K562 (cell line): Measurements from ENCODE around the gene NACAD. TPM values are rescaled to one million over a fixed set of nuclear protein-coding genes. Genes with fewer than 3 reads are reported as not detected.

Experiments used
- ATAC-seq: fragments of 200-7000 bp; cut with Tn5 transposase; 3 replicates; pipeline ENCODE4 v1.9.1; 2020; ENCODE audit warnings: moderate library complexity
- BruUV-seq: library from RNA; stranded (reverse); fragments of 400-500 nt; replicated peaks from 2 replicates; lab custom pipeline; 2021; lab: Mats Ljungman, UMichigan
- CTCF ChIA-PET: fragments of 300-600 bp; formaldehyde crosslinking; extraction: SDS; loops from one replicate; lab custom pipeline; 2021; ENCODE audit warnings: low intra/inter-chr PET ratio; lab: Yijun Ruan, JAX
- POLR2A ChIA-PET: fragments of 300-600, 350-650 bp; sonication (Branson Sonifier 250); formaldehyde crosslinking; extraction: SDS; loops from one replicate; lab custom pipeline; 2021; ENCODE audit warnings: antibody characterized with exemption, inconsistent platforms; lab: Yijun Ruan, JAX
- DNase-seq, 4 experiments: peaks; one replicate each; pipeline versions ENCODE4 v3.0.0 to v3.0.0-alpha.2; 2011 to 2018; ENCODE audit warnings: low spot score in 3 of 4, mixed read lengths in 3 of 4; ENCODE audit errors: extremely low read depth in 1 of 4
- FAIRE-seq: peaks from 2 replicates; lab custom pipeline; 2011; peaks lifted over from hg19 to GRCh38; lab: Jason Lieb, UNC
- H2AFZ ChIP-seq: 2 replicates; pipeline ENCODE4 v1.6.0; 2011; ENCODE audit warnings: low read depth, low read length, control low read depth, inconsistent platforms
- H3K27ac ChIP-seq: fragments of 200-600 bp; 3 replicates; pipeline ENCODE4 v1.8.0; 2011; ENCODE audit warnings: low read depth, mild to moderate bottlenecking, control low read depth, inconsistent platforms, low read length, moderate library complexity, mixed read lengths; ENCODE audit errors: extremely low read depth
- H3K27me3 ChIP-seq, 2 experiments: fragments of 300-600 bp in 1 of 2; 2 replicates in 1 of 2; 3 replicates in 1 of 2; pipeline versions ENCODE4 v1.6.0 to v1.8.0; 2011; ENCODE audit warnings: inconsistent platforms in 2 of 2, low read length in 2 of 2, mild to moderate bottlenecking in 1 of 2, mixed read lengths in 1 of 2, moderate library complexity in 1 of 2; ENCODE audit not compliant: control insufficient read depth in 2 of 2, insufficient read depth in 2 of 2
- H3K36me3 ChIP-seq: fragments of 300-600 bp; 3 replicates; pipeline ENCODE4 v1.8.0; 2011; ENCODE audit warnings: mild to moderate bottlenecking, low read length, inconsistent platforms; ENCODE audit not compliant: control insufficient read depth, insufficient read depth
- H3K4me1 ChIP-seq, 2 experiments: fragments of 200-600 bp in 1 of 2; replicated peaks in 1 of 2; 2 replicates in 1 of 2; 3 replicates in 1 of 2; pipeline versions ENCODE4 v1.5.1 to v1.8.0; 2011; ENCODE audit warnings: inconsistent platforms in 2 of 2, low read length in 2 of 2, mild to moderate bottlenecking in 1 of 2, mixed read lengths in 1 of 2, moderate library complexity in 1 of 2; ENCODE audit not compliant: control insufficient read depth in 2 of 2, insufficient read depth in 2 of 2
- H3K4me2 ChIP-seq: 2 replicates; pipeline ENCODE4 v1.6.1; 2011; ENCODE audit warnings: low read length, control low read depth, inconsistent platforms, mixed read lengths; ENCODE audit not compliant: insufficient read depth
- H3K4me3 ChIP-seq: fragments of 200-600 bp; sonication (generic), shearing (Covaris generic); 2 replicates; pipeline ENCODE4 v1.5.1; 2016; ENCODE audit warnings: control low read depth, inconsistent platforms
- H3K79me2 ChIP-seq: fragments of 200-600 bp; 3 replicates; pipeline ENCODE4 v1.8.0; 2011; ENCODE audit warnings: low read length, inconsistent platforms; ENCODE audit not compliant: control insufficient read depth, insufficient read depth
- H3K9ac ChIP-seq, 2 experiments: 2 replicates each; pipeline versions ENCODE4 v1.6.0 to v1.6.1; 2011; ENCODE audit warnings: low read depth in 2 of 2, low read length in 2 of 2, control low read depth in 1 of 2, inconsistent platforms in 1 of 2, mild to moderate bottlenecking in 1 of 2, mixed read lengths in 1 of 2; ENCODE audit not compliant: insufficient read depth in 1 of 2
- H3K9me1 ChIP-seq: one replicate; pipeline ENCODE4 v1.6.0; 2011; ENCODE audit warnings: inconsistent platforms, mild to moderate bottlenecking, low read length, moderate library complexity; ENCODE audit not compliant: control insufficient read depth, insufficient read depth
- H3K9me3 ChIP-seq: replicated peaks from 2 replicates; pipeline ENCODE4 v1.5.1; 2011; ENCODE audit warnings: low read depth, low read length, inconsistent platforms; ENCODE audit not compliant: control insufficient read depth, insufficient read depth
- H4K20me1 ChIP-seq: replicated peaks from 2 replicates; pipeline ENCODE4 v1.6.1; 2011; ENCODE audit warnings: low read length, inconsistent platforms, mixed read lengths; ENCODE audit not compliant: control insufficient read depth, insufficient read depth
- RBM25 ChIP-seq: fragments of 200-400 bp; formaldehyde crosslinking; IDR thresholded peaks from 2 replicates; pipeline ENCODE4 v1.6.1; 2018; ENCODE audit warnings: low read length, low read depth, moderate library complexity; ENCODE audit not compliant: severe bottlenecking
- TAF1 ChIP-seq: IDR thresholded peaks from 2 replicates; pipeline ENCODE4 v1.6.1; 2011; ENCODE audit warnings: mild to moderate bottlenecking, low read length, moderate library complexity; ENCODE audit not compliant: insufficient read depth, control insufficient read depth, severe bottlenecking; ENCODE audit errors: extremely low read depth
- WGBS: fragments of 100-300 bp; shearing (Covaris generic); methylation state at CpG from one replicate; pipeline ENCODE4 v1.1.6; 2016; ENCODE audit warnings: low coverage, mixed read lengths; ENCODE audit not compliant: insufficient coverage; ENCODE audit errors: missing lambda C conversion rate; 5-methylcytosine and 5-hydroxymethylcytosine counted together
- in situ Hi-C: fragments of 300-500 bp; cut with MboI; formaldehyde crosslinking; loops from 4 replicates; pipeline ENCODE4 v1.15.0; 2018; ENCODE audit warnings: inconsistent platforms, mixed read lengths
- intact Hi-C: fragments of 100-400 bp; cut with micrococcal nuclease; formaldehyde crosslinking; loops from 2 replicates; pipeline ENCODE4 v1.14.2; 2022
- polyA plus RNA-seq, 8 experiments: library from polyadenylated mRNA; depleted of rRNA in 4 of 8; stranded (reverse) in 5 of 8; unstranded in 3 of 8; fragments of >200 nt; fragmentation: Nextera tagmentation in 2 of 8; fragmentation: Illumina TruSeq in 1 of 8; extraction: Ambion mirVana in 2 of 8; extraction: Trizol in 1 of 8; gene quantifications; 2 replicates each; pipeline versions ENCODE4 v1.2.1 to v1.2.3, GENCODE V29; 2011 to 2014; ENCODE audit warnings: inconsistent platforms in 1 of 8, missing spikeins in 1 of 8
- total RNA-seq, 7 experiments: library from RNA; depleted of rRNA in 6 of 7; stranded (reverse); fragments of >200 nt in 6 of 7; fragmentation: Illumina TruSeq in 2 of 7; extraction: Trizol in 2 of 7; gene quantifications; 2 replicates each; pipeline versions ENCODE4 v1.2.1 to v1.2.3, GENCODE V29; 2011 to 2021; ENCODE audit warnings: low replicate concordance in 1 of 7
- TF ChIP-seq, protein P1 (sequence below): fragments of 450-650 bp; IDR thresholded peaks from 2 replicates; pipeline ENCODE4 v1.6.1; 2016
- TF ChIP-seq, protein P2 (sequence below): fragments of 250-450 bp; sonication (Bioruptor Pico); IDR thresholded peaks from 2 replicates; pipeline ENCODE4 v1.5.0; 2021; ENCODE audit warnings: mild to moderate bottlenecking, borderline replicate concordance
- TF ChIP-seq, protein P3 (sequence below), 3 experiments: IDR thresholded peaks in 2 of 3; conservative IDR thresholded peaks in 1 of 3; 2 replicates each; pipeline ENCODE4 v1.5.1; 2011 to 2012; ENCODE audit warnings: low read length in 3 of 3, mild to moderate bottlenecking in 3 of 3, control low read depth in 2 of 3, improper control_type of control experiment in 1 of 3, inconsistent platforms in 1 of 3, low read depth in 1 of 3, mixed read lengths in 1 of 3, moderate library complexity in 1 of 3; ENCODE audit not compliant: insufficient read depth in 2 of 3
- TF ChIP-seq, protein P4 (sequence below): fragments of 450-650 bp; formaldehyde crosslinking; IDR thresholded peaks from 2 replicates; pipeline ENCODE4 v1.4.0; 2020; ENCODE audit warnings: mild to moderate bottlenecking, mixed read lengths
- TF ChIP-seq, protein P5 (sequence below), 2 experiments: fragments of 450-650 bp in 1 of 2; sonication (generic) in 1 of 2; formaldehyde crosslinking in 1 of 2; IDR thresholded peaks in 1 of 2; conservative IDR thresholded peaks in 1 of 2; 2 replicates each; pipeline versions ENCODE4 v1.6.1 to v1.8.1; 2016 to 2023; ENCODE audit warnings: mild to moderate bottlenecking in 2 of 2, moderate library complexity in 2 of 2, inconsistent platforms in 1 of 2, missing genetic modification reagents in 1 of 2

Gene NACAD
- total and polyA plus RNA-seq, 9 of the 15 experiments (the other 6 are each of a cell fraction or from before 2014, with no cell fraction given), result under 0.01 to 0.03 (median 0.02) TPM; not detected in 5

DNA sequence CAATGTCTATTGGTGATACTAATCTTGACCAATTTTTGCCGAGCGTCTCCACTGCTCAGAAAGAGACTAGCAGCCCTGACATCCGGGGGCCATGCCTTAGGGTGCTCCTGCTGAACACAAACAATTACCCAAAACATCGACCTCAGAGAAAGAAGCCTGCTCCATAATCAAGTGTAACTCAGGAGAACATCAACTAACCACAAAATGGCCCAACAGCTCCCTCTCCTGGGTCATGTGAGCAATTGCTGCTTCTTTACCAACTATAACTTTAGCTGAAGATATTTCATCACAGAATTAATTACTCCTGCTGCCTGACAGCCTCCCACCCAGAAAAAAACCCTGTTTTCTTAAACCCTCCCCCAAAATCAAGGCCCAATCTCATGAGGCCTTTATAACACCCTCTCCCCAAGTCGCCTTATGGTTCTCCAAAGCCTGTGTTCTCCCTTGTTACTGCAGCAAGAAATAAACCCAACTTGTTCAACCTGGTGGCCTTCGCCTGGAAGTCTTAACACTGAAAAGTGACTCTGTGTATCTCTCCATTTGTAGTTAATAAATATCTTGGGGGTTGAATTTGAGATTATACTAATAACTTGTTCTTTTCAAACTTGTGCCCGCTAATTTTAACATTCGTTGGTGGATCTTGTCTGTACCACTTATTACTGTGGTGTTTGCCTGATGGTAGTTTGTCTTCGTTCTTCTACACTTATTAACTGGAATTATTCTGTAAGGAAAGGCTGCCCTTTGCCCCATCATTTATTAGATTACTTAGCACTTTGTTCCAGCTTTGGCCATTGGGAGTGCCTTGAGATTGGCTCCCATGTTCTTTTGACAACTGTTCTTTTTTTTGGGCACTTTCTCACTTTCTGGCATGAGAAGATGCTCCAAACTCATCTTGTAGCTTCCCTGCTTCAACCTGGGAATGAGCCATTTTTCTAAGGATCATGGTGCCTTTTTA is 47.6 kb upstream of the NACAD start:
- Histone ChIP-seq H4K20me1 (no peaks in the 10 kb centered on the region), H3K36me3 (no peaks in the 10 kb centered on the region), H3K4me3 (no peak overlapping the region), H3K9ac (no peak overlapping the region), H3K4me1 (peaks cover 5 to 15% of the 10 kb centered on the region in 2 experiments), H2AFZ (peak overlapping the region; percentile 53), H3K27ac (no peak overlapping the region), H3K9me1 (no peaks in the 10 kb centered on the region), H3K4me2 (no peak overlapping the region; the same call in 1 of the 2 replicates), H3K9me3 (no peaks in the 10 kb centered on the region), H3K27me3 (no peaks in the 10 kb centered on the region), H3K79me2 (no peaks in the 10 kb centered on the region)
- no TSS peak for BruUV-seq
- DNase-seq, result peak; percentile 75 to 86 (median 76)
- intact Hi-C loops, result loop anchor here (1.0 to 10.0 kb wide), 4 partner anchors 58 to 548 kb away; no protein-coding TSS in a partner anchor
- ChIA-PET POLR2A (interaction anchor here (0.6 to 1.7 kb wide), 7 partner anchors 25 to 274 kb away, joined by 3 to 17 read pairs (median 3); partner anchors contain the start of gene TBRG4), CTCF (interaction anchor here (0.6 to 2.4 kb wide), 8 partner anchors 9 to 562 kb away, joined by 3 to 27 read pairs (median 6); no protein-coding TSS in a partner anchor)
- in situ Hi-C loops, result loop anchor here (5.0 to 10.0 kb wide), 2 partner anchors 169 to 542 kb away; no protein-coding TSS in a partner anchor
- FAIRE-seq, result peak; percentile 96
- WGBS, result 33% methylated on average over 9 of the region's 9 CpGs
- ATAC-seq, result peak; percentile 74
- TF ChIP-seq, protein P1, sequence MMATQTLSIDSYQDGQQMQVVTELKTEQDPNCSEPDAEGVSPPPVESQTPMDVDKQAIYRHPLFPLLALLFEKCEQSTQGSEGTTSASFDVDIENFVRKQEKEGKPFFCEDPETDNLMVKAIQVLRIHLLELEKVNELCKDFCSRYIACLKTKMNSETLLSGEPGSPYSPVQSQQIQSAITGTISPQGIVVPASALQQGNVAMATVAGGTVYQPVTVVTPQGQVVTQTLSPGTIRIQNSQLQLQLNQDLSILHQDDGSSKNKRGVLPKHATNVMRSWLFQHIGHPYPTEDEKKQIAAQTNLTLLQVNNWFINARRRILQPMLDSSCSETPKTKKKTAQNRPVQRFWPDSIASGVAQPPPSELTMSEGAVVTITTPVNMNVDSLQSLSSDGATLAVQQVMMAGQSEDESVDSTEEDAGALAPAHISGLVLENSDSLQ, result peak; percentile 39; the same call in 1 of the 2 replicates
- TF ChIP-seq, protein P2, sequence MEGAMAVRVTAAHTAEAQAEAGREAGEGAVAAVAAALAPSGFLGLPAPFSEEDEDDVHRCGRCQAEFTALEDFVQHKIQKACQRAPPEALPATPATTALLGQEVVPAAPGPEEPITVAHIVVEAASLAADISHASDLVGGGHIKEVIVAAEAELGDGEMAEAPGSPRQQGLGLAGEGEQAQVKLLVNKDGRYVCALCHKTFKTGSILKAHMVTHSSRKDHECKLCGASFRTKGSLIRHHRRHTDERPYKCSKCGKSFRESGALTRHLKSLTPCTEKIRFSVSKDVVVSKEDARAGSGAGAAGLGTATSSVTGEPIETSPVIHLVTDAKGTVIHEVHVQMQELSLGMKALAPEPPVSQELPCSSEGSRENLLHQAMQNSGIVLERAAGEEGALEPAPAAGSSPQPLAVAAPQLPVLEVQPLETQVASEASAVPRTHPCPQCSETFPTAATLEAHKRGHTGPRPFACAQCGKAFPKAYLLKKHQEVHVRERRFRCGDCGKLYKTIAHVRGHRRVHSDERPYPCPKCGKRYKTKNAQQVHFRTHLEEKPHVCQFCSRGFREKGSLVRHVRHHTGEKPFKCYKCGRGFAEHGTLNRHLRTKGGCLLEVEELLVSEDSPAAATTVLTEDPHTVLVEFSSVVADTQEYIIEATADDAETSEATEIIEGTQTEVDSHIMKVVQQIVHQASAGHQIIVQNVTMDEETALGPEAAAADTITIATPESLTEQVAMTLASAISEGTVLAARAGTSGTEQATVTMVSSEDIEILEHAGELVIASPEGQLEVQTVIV, result no peak
- TF ChIP-seq, protein P3, sequence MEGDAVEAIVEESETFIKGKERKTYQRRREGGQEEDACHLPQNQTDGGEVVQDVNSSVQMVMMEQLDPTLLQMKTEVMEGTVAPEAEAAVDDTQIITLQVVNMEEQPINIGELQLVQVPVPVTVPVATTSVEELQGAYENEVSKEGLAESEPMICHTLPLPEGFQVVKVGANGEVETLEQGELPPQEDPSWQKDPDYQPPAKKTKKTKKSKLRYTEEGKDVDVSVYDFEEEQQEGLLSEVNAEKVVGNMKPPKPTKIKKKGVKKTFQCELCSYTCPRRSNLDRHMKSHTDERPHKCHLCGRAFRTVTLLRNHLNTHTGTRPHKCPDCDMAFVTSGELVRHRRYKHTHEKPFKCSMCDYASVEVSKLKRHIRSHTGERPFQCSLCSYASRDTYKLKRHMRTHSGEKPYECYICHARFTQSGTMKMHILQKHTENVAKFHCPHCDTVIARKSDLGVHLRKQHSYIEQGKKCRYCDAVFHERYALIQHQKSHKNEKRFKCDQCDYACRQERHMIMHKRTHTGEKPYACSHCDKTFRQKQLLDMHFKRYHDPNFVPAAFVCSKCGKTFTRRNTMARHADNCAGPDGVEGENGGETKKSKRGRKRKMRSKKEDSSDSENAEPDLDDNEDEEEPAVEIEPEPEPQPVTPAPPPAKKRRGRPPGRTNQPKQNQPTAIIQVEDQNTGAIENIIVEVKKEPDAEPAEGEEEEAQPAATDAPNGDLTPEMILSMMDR (IDR thresholded peaks at IDR 0.05 in 2 of 3, conservative IDR thresholded peaks at IDR 0.05 in 1 of 3; ENCODE audit: insufficient read depth in 2 of 3, low read depth in 1 of 3, low read length in 3 of 3), result peak; percentile 84 to 96 (median 87)
- no peak for TF ChIP-seq TAF1
- TF ChIP-seq, protein P4, sequence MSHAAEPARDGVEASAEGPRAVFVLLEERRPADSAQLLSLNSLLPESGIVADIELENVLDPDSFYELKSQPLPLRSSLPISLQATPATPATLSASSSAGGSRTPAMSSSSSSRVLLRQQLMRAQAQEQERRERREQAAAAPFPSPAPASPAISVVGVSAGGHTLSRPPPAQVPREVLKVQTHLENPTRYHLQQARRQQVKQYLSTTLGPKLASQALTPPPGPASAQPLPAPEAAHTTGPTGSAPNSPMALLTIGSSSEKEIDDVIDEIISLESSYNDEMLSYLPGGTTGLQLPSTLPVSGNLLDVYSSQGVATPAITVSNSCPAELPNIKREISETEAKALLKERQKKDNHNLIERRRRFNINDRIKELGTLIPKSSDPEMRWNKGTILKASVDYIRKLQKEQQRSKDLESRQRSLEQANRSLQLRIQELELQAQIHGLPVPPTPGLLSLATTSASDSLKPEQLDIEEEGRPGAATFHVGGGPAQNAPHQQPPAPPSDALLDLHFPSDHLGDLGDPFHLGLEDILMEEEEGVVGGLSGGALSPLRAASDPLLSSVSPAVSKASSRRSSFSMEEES (CRISPR knock-in tag), result peak; percentile 27
- no peak for TF ChIP-seq RBM25
- TF ChIP-seq, protein P5, sequence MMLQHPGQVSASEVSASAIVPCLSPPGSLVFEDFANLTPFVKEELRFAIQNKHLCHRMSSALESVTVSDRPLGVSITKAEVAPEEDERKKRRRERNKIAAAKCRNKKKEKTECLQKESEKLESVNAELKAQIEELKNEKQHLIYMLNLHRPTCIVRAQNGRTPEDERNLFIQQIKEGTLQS (IDR thresholded peaks at IDR 0.05), result peak; percentile 44; the same call in 1 of the 2 replicates
- TF ChIP-seq, protein P5 (CRISPR knock-in tag; conservative IDR thresholded peaks at IDR 0.05), result no peak
